ENCODE measurements around the gene TOR1AIP2. TPM values are rescaled to one million over a fixed set of nuclear protein-coding genes. Genes with fewer than 3 reads are reported as not detected.
A peak's percentile ranks its signal among the peaks of the same experiment; 100 is the strongest.

The TOR1AIP2 gene
- total RNA-seq, 1 donor from 2014 or later = 59.4 TPM

DNA sequence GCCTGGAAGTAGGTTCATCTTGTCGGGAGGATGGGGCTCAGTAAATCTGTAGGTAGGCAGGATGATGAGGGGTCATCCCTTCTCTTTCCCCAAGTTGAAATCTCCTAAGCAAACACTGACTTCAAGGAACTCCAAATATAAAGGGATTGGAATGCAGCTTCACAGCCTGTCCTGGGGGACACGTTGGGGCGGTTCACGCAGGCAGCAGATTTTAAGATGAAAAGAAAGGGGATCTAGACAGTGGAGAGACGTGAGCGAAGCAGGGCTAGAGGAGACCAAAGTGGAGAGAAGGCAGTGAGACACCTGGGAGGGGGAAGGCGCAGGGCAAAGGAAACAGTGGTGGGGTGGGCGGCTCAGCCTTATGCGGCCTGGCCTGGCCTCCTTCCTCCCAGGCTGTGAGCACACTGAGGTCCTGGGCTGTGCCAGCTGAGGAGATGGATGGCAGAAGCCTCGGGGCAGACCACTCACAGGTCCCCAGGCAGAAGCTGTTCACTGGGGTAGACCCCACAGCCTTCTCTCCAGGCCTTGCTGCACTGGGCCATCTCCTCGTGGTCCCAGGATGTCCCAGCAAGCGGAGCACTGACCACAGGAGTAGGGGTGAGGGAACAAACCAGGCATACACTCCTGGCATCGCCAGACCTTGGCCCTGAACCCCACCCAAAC, 51.7 kb downstream of the TOR1AIP2 start:
- DNase-seq (ENCODE audit: low read depth in 2 of 2) = no peak

DNA sequence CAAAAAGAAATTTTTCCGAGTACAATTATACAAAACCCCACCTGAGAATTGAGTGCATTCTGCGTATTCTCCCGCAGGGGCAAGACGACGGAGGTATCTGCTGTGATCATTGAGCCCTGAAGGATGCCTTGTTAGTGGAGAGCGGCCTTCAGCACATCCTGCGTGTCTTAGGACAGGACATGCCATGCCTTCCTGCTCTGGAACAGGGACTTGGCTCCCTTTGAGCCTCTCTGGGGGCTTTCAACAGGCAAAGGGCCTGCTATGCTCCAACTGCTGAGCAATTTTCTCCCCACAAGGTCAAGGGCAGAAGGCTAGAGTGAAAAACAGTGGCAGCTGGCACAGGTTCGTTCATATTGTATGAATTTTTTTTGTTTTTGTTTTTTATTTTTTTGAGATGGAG, 52.4 kb downstream of the TOR1AIP2 start:
- DNase-seq (ENCODE audit: low read depth in 2 of 2) = no peak

DNA sequence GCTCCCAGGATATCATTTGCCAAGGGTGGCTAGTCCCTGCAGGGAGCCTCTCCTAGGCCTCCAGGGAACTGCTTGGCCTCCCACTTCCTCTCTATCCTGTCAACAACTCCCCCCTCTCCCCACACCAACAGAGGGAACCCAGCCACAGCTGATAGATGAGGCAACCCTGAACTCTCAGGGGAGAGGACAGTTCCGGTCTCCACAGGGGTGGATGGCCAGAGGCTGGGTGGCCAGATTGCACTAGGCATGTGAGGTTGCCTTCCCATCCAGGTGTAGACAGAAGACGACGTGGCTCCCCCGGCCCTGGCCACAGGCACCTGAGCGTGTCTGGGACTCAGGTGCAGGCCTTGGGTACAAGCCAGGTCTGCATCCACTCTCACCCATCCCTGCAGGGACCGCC, 53.3 kb downstream of the TOR1AIP2 start:
- no peak for DNase-seq (ENCODE audit: low read depth in 2 of 2)

DNA sequence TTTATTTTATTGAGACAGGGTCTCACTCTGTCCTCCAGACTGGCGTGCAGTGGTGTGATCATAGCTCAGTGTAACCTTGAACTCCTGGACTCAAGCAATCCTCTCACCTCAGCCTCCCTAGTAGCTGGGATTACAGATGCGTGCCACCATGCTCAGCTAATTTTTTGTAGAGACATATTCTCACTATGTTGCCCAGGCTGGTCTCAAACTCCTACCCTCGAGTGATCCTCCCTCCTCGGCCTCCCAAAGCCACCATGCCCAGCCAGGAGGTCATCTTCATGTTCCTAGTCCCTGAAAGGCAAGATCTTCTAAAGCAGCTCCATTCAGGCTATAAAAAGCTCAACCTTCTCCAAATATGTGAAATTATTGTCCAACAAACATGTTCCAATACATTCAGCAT, 53.9 kb downstream of the TOR1AIP2 start:
- no peak for DNase-seq (ENCODE audit: low read depth in 2 of 2)

DNA sequence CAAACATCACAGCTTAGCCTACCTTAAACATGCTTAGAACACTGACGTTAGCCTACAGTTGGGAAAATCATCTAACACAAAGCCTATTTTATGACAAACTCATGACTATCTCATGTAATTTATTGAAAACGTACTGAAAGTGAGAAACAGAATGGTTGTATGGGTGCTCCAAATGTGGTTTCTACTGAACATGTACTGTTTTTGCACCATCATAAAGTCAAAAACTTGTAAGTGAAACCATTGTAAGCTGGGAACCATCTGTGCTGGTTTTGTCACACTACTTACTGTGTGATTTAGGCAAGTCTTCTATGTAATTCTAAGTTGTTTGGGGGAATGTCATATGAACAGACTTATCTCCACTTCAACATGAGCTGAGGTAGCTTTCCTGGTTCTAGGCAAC, 55.5 kb downstream of the TOR1AIP2 start:
- no peak for DNase-seq (ENCODE audit: low read depth in 2 of 2)

DNA sequence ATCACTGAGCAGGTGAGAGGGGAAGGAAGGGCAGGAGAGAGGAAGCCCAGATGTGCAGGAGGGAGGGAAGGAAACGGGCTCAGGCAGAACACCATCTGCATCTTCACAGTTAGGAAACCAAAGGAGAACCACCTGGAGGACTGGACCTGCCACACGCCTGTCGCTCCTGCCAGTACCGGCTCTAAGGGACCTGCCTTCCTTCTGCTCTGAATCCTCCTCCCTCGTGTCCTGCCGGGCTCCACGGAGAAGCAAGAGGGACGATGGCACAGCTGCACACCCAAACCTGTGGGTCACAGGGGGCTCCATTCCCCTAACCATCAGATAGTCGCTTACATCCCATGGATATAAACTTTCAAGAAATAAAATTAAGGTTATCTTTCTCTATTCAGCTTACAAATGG, 56.1 kb downstream of the TOR1AIP2 start:
- DNase-seq (ENCODE audit: low read depth in 2 of 2) = no peak

DNA sequence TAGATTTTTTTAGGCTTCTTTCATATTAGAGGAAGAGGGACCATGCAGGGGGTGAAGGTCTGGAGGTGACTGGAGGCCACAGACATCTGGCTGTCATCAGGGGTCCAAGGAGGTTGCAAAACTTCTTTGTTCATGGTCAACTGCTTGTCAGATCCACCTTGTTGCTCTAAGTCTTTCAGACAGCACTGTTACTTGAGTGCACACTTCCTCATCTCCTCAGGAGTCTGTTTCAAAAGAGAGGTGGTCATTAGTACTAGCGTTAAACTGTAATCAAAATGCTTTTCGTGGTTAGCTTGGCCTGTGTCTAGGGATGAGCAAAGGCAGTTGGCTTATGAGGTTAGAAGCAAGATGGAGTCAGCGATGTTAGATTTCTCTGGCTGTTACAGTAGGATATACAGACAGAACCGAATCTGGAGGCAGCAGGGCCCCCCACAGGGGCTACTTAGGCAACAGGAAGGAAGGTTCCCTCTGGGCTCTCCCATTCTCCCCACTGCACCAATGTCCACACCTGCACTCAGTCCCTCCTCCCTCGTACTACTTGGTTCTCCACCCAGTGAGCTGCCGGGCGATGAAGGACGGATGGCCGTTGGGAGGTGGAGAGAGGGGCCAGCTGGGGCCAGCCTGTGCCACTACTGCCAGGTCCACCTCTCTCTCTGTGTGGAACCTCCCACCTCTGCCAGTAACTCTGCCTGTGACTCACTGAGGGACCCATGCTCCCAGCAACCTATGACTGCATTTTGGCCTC, 57.2 kb downstream of the TOR1AIP2 start:
- DNase-seq (ENCODE audit: low read depth in 2 of 2) = no peak

DNA sequence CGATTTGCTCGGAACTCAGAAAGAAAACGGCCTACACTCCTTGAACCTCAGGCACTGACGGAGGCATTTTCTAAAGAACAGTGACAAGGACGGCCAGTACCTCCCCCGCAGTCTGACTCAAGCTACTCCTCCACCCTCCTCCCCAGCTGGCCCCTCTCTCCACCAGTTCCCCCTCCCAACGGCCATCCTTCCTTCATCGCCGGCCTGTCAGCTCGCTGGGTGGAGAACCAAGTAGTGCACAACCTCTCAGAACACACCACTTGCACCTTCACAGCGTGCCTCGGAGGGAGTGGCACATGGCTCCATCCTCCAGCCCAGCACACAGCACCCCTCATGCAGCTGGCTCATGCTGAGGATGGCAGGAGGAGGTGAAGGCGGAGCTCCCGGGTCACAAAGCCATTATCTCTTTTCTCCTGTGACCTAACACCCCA, 58.8 kb downstream of the TOR1AIP2 start:
- DNase-seq (ENCODE audit: low read depth in 2 of 2) = no peak

DNA sequence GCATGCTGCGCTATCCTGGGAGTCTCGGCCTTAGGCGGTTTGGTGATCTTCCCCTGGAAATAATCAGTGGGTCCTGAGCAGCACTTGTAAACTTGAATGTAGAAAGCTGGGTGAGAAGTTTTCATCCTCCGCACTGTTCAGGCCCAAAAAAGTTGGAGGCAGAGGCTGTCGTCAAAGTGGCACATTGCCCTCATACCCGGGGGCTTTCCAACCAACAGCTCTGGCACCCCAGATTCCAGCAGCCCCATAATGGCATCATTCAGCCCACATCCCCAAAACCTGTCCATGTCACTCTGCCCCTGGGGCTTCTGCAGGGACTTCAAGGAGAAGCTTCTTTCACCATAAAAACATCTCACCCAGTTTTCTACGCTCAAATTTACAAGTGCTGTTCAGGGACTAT, 59.3 kb downstream of the TOR1AIP2 start:
- DNase-seq (ENCODE audit: low read depth in 2 of 2) = no peak

DNA sequence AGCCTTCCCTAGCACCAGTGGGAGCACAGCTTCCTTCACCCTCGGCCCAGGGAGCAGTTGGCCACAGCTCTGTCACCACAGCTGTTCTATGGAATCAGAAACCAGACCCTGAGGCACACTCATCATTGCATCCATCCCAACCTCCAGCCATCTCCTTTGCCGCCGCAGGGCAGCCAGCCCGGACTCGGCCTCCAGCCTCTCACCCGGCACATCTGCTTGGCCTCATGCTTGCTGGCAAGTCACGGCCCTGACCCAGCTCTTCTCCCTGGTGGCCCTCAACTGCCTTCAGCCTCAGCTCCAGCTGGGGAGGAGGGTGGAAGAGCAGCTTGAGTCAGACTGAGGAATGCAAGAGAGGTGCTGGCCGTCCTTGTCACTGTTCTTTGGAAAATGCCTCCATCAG, 59.8 kb downstream of the TOR1AIP2 start:
- no peak for DNase-seq (ENCODE audit: low read depth in 2 of 2)

DNA sequence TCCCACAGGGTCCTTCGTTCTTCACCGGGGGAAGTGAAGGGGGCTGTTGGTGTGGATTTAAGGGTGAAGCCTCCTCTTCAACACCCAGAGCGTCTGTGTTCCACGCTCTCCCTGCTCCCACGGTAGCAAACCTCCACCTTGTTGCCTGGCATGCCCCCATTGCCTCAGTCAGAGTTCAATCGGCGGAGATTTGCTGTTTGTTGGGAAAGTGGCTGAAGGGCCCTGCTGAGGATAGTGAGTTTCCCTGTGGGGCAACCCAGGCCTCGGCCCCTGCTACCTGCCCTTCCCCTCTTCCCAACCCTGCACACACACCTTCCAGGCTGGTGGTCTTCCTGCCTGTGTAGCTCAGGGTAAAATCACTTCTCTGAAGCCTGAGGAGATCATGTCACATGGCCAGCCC, 60.5 kb downstream of the TOR1AIP2 start:
- no peak for DNase-seq (ENCODE audit: low read depth in 2 of 2)

DNA sequence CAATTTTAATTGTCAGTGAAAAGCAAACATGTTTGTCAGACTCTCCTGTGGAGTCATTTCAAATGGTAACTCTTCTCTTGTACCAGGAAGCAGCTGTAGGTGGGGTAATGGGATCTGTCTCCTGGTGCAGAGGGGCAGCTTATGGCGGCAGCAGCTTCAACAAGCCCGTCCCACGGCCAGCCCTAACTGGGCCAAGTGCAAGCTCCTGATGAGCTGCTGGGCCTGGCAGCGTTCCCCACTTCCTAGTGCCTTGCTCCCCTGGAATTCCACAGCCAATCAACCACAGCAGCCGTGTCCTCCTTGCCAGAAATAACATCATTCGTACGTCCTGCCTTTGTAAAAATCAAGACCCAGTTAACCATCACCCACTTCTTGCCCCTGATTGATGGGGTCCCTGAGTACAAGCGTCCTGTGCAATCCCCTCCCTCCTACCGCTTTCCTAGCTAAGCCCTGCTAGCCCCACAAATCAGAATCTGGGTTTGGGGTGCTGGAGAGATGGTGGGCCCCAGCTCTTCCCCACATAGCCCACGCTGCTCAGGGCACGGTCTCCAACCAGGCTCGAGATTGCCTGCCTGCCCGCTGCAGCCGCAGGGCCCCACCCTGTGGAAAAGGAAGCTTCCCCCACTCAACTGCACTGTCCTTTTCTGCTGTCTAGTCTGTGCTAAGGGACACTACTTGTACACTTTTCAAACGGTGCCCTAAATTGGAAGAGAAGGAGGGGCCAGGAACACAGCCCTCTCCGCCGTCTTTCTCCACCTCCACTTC, 61.2 kb downstream of the TOR1AIP2 start:
- DNase-seq (ENCODE audit: low read depth in 2 of 2) = peak; percentile 68 to 90

DNA sequence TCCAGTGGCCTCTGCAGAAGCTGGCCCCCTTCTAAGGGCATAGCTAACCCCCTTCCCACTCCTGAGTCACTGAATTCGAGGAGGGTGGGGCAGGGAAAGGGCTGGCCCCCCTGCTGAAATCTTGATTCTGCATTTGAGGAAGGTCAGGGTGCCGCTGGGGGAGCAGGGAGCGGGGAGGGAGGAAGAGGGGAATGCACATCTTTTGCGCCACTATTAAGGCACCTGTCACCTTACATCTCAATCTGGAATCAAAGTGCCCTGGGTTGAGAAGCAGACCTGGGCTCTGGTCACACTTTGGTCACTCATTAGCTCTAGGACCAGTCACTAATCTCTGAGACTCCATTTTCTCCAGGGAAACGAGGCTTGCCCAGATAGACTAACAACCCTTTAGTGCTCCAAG, 62.0 kb downstream of the TOR1AIP2 start:
- DNase-seq (ENCODE audit: low read depth in 2 of 2) = no peak

DNA sequence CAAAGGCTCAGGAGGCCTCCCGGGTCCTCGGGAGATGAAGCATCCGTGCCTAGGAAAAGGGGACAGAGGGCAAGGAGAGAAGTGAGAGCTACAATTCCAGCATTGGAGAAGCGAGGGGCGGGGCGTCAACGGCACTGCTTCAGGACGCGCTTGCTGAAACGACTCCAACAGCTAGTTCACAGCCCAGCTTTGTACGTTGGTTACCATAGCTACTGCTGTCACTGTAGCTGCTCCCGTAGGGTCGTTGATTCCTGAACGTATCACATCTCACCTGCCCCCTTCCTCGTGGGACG, 63.1 kb downstream of the TOR1AIP2 start:
- DNase-seq (ENCODE audit: low read depth in 2 of 2) = no peak

DNA sequence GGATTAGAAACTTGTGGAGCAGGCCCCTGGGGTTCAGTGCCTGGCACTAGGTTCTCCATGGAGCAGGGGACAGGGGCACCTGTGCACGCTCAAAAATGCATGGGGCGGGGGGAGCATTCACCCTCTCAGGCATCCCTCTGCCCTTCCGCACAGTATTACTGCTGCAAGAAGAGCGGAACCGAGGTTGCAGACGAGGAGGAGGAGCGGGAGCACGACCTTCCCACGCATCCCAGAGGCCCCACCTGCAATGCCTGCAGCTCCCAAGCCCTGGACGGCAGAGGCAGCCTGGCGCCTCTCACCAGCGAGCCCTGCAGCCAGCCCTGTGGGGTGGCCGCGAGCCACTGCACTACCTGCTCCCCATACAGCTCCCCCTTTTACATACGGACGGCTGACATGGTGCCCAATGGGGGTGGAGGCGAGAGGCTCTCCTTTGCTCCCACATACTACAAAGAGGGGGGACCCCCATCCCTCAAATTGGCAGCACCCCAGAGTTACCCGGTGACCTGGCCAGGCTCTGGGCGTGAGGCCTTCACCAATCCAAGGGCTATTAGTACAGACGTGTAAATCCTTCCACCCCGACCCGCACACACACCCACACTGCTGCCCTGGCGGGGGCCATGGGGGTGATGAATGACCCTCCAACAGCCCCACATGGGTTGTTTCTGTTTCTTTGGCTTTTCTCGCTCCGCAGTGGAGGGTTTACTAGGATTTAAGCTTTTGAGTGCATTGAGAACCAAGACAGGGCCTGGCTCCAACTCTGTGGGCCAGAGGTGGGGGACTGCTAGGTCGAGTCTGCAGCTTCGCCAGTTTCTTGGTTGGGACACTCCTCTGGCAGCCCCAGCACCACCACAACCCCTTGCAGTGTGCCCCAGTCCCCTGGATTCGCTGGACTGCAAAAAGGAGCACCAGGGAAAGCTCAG, 63.7 kb downstream of the TOR1AIP2 start:
- no peak for DNase-seq (ENCODE audit: low read depth in 2 of 2)

DNA sequence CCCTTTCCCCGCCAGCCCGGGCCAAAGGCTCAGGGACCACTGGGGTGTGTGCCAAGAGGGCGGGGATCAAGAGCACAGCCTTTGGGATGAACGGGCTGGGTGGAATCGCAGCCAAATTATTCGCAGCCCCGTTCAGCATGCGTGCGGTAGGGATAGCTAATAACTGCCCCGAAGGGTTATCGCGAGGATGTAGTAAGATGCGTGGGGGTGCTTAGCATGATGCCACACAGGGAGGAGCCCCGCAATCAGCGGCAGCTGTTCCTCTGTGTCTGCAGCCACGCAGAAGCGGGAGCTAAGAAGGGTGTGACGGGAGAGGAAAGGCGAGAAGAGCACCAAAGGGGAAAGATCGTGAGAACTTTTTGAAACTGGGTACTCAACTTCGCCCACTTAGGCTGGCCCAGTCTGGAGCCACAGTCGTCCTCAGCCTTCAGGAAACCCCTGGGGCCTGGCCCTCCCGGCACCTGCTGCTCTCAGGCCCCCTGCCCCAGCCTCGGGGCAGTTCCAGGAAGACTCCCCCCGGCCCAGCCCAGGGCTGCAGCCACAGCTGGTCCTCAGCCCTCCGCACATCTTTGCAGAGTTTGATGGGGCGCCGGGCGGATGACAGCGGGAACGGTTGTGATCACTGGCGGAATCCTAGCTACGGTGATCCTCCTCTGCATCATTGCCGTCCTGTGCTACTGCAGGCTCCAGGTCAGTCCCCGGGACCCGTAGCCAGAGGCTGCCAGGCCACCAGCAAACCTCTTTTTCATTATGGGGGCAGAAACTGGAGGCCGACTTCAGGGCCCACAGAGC, 64.9 kb downstream of the TOR1AIP2 start:
- DNase-seq (ENCODE audit: low read depth in 2 of 2) = no peak

DNA sequence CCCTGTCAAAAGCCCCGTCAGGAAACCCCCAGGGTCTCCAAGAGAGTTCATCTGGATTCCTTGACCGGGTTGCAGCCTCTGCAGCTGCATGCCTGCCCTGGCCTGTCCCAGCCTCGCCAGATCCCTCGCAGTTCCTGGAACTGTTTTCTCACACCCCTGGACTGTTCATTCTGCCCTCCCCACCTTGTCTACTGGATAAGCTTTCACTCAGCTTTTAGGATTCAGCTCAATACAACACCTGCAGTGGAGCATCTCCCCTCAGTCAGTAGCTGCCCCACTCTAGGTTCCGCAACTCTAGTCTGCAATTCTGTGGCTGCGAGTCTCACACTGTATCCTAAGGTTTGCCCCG, 67.3 kb downstream of the TOR1AIP2 start:
- no peak for DNase-seq (ENCODE audit: low read depth in 2 of 2)

DNA sequence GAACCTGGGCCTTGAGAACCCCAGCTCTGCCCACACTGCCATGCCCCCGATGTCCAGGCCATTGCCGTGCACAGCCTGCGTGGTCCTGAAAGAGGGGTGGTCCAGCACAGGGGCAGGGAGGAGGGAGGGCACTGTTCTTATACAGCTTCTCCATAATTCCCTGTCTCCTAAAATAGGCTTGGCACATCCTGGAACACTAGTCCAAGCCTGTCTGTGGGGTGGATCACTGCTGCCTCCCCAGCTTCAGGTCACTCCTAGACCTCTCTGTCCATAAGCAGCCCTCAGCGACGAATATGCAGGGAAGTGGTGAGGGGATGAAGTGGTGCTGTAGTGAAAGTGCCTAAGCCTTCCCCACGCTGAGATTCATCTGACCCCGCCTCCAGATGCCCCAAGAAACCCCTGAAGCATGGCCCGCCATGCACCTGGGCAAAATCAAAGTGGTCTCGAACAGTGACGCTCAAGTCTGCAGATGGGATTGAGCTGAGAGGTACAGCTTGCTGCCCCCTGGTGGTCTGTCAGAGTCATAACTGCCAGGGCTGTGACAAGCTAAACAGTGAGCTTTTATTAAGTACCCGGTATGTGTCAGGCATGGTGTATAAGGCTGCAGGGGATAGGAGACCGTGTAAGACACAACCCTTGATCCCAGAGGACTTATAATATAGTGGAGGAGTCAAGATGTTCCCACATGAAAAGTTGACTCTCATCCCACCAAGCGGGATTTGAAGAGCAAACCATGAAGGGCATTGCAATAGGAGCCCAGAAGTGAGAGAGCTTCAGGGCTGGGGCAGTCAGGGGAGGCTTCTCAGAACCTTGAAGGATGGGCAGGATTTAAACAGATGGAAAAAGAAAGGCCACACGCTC, 67.9 kb downstream of the TOR1AIP2 start:
- DNase-seq (ENCODE audit: low read depth in 2 of 2) = peak; percentile 71 to 84

DNA sequence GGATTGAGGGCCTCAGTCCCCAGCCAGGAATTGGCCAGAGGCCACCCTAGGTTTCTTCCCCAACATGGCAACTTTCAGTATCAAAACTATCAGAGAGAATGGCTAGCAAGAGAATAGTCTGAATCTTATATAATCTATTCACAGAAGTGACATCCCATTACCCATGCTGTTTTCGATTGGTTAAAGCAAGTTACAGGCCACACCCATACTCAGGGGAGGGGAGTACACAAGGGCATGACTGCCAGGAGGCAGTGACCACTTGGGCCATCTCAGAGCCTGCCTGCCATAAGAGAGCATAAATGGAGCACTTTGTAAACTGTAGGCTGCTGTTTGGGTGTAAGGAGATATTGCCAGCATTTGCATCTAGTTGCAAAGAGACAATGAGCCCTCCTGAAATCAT, 69.1 kb downstream of the TOR1AIP2 start:
- DNase-seq (ENCODE audit: low read depth in 2 of 2) = no peak

Data from dermis microvascular lymphatic vessel endothelial cell (primary cell).